HEK293 (cell line): ENCODE data around the gene FMNL3.

ENCODE experiments used
- CTCF ChIA-PET: fragments of 350-600 bp; formaldehyde crosslinking; extraction: SDS; loops from one replicate; lab custom pipeline; 2021; ENCODE audit warnings: antibody characterized with exemption; lab: Yijun Ruan, JAX
- POLR2A ChIA-PET: fragments of 300-600 bp; formaldehyde crosslinking; extraction: SDS; loops from one replicate; lab custom pipeline; 2020; ENCODE audit warnings: antibody characterized with exemption, inconsistent platforms; lab: Yijun Ruan, JAX
- H3K27ac ChIP-seq: fragments of 200-500 bp; sonication (Bioruptor generic); 2 replicates; pipeline ENCODE4 v1.5.1; 2014; ENCODE audit warnings: low read depth, low read length, control low read depth, inconsistent platforms; ENCODE audit errors: extremely low read depth
- H3K36me3 ChIP-seq, 2 experiments: fragments of 200-500 bp in 1 of 2; sonication (Bioruptor generic) in 1 of 2; 1 replicate in 1 of 2; 2 replicates in 1 of 2; pipeline ENCODE4 v1.5.1; 2014 to 2017; ENCODE audit warnings: inconsistent platforms in 2 of 2, low read length in 2 of 2; ENCODE audit not compliant: control insufficient read depth in 2 of 2, insufficient read depth in 1 of 2
- H3K4me1 ChIP-seq: fragments of 200-500 bp; sonication (Bioruptor generic); 2 replicates; pipeline ENCODE4 v1.5.1; 2014; ENCODE audit warnings: mild to moderate bottlenecking, low read length, inconsistent platforms; ENCODE audit not compliant: control insufficient read depth, insufficient read depth
- H3K4me3 ChIP-seq: 2 replicates; pipeline ENCODE4 v1.5.1; 2011; ENCODE audit warnings: low read depth, mild to moderate bottlenecking, control low read depth, low read length, moderate library complexity
- H3K9me3 ChIP-seq: fragments of 200-500 bp; sonication (Bioruptor generic); 2 replicates; pipeline ENCODE4 v1.5.1; 2014; ENCODE audit warnings: low read depth, low read length, inconsistent platforms; ENCODE audit not compliant: control insufficient read depth, insufficient read depth
- GLI2 ChIP-seq: fragments of 450-650 bp; formaldehyde crosslinking; IDR thresholded peaks from 2 replicates; pipeline ENCODE4; 2017; ENCODE audit warnings: missing biosample characterization, missing genetic modification characterization, low read depth, borderline replicate concordance
- GLIS1 ChIP-seq: fragments of 450-650 bp; formaldehyde crosslinking; IDR thresholded peaks from 2 replicates; pipeline ENCODE4 v1.5.1; 2016; ENCODE audit warnings: missing biosample characterization, missing genetic modification characterization
- GLIS2 ChIP-seq: fragments of 450-650 bp; formaldehyde crosslinking; IDR thresholded peaks from 2 replicates; pipeline ENCODE4 v1.5.1; 2016; ENCODE audit warnings: missing biosample characterization, missing genetic modification characterization
- KLF1 ChIP-seq: fragments of 450-650 bp; formaldehyde crosslinking; IDR thresholded peaks from 2 replicates; pipeline ENCODE4 v1.5.1; 2016; ENCODE audit warnings: missing biosample characterization, missing genetic modification characterization
- KLF16 ChIP-seq: fragments of 450-650 bp; formaldehyde crosslinking; IDR thresholded peaks from 2 replicates; pipeline ENCODE4 v1.5.1; 2017; ENCODE audit warnings: missing biosample characterization, missing genetic modification characterization
- KLF17 ChIP-seq: fragments of 450-650 bp; formaldehyde crosslinking; IDR thresholded peaks from 2 replicates; pipeline ENCODE4 v1.5.1; 2016; ENCODE audit warnings: missing biosample characterization, missing genetic modification characterization
- KLF7 ChIP-seq: fragments of 450-650 bp; formaldehyde crosslinking; IDR thresholded peaks from 2 replicates; pipeline ENCODE4 v1.5.1; 2016; ENCODE audit warnings: missing biosample characterization, missing genetic modification characterization, borderline replicate concordance
- KLF8 ChIP-seq: fragments of 450-650 bp; formaldehyde crosslinking; IDR thresholded peaks from 2 replicates; pipeline ENCODE4 v1.5.1; 2016; ENCODE audit warnings: missing biosample characterization, missing genetic modification characterization
- MEIS1 ChIP-seq: sonication (generic); formaldehyde crosslinking; IDR thresholded peaks from 2 replicates; pipeline ENCODE4 v1.8.1; 2022; ENCODE audit warnings: missing genetic modification reagents, mild to moderate bottlenecking, borderline replicate concordance
- OSR2 ChIP-seq: fragments of 450-650 bp; formaldehyde crosslinking; IDR thresholded peaks from 2 replicates; pipeline ENCODE4 v1.5.1; 2016; ENCODE audit warnings: missing biosample characterization, missing genetic modification characterization
- REPIN1 ChIP-seq: fragments of 450-650 bp; formaldehyde crosslinking; IDR thresholded peaks from 2 replicates; pipeline ENCODE4 v1.5.1; 2017; ENCODE audit warnings: missing biosample characterization, missing genetic modification characterization, low read depth
- SCRT2 ChIP-seq: fragments of 450-650 bp; formaldehyde crosslinking; IDR thresholded peaks from 2 replicates; pipeline ENCODE4 v1.5.1; 2016; ENCODE audit warnings: missing biosample characterization, missing genetic modification characterization
- SP2 ChIP-seq: fragments of 450-650 bp; formaldehyde crosslinking; IDR thresholded peaks from 2 replicates; pipeline ENCODE4 v1.5.1; 2016; ENCODE audit warnings: missing biosample characterization, missing genetic modification characterization
- TCF7L2 ChIP-seq: IDR thresholded peaks from 2 replicates; pipeline ENCODE4 v1.6.1; 2011; ENCODE audit warnings: low read depth, mild to moderate bottlenecking, inconsistent platforms, low read length, moderate library complexity, borderline replicate concordance
- ZBTB48 ChIP-seq: fragments of 450-650 bp; formaldehyde crosslinking; IDR thresholded peaks from 2 replicates; pipeline ENCODE4 v1.5.1; 2016; ENCODE audit warnings: missing biosample characterization, missing genetic modification characterization
- ZFP37 ChIP-seq: fragments of 450-650 bp; formaldehyde crosslinking; IDR thresholded peaks from 2 replicates; pipeline ENCODE4 v1.5.1; 2016; ENCODE audit warnings: missing biosample characterization, missing genetic modification characterization
- ZIC2 ChIP-seq: fragments of 450-650 bp; formaldehyde crosslinking; IDR thresholded peaks from 2 replicates; pipeline ENCODE4 v1.5.1; 2016; ENCODE audit warnings: missing biosample characterization, missing genetic modification characterization
- ZNF121 ChIP-seq: fragments of 450-650 bp; formaldehyde crosslinking; IDR thresholded peaks from 2 replicates; pipeline ENCODE4 v1.5.1; 2016; ENCODE audit warnings: missing biosample characterization, missing genetic modification characterization
- ZNF174 ChIP-seq: fragments of 450-650 bp; formaldehyde crosslinking; IDR thresholded peaks from 2 replicates; pipeline ENCODE4 v1.5.0; 2017; ENCODE audit warnings: missing biosample characterization, mild to moderate bottlenecking, missing genetic modification characterization
- ZNF274 ChIP-seq, 2 experiments: fragments of 200-500 bp in 1 of 2; fragments of 450-650 bp in 1 of 2; sonication (Bioruptor generic) in 1 of 2; formaldehyde crosslinking in 1 of 2; IDR thresholded peaks; 2 replicates each; pipeline versions ENCODE4 v1.5.1 to v1.6.1; 2014 to 2016; ENCODE audit warnings: borderline replicate concordance in 1 of 2, inconsistent platforms in 1 of 2, low read length in 1 of 2, missing biosample characterization in 1 of 2, missing genetic modification characterization in 1 of 2
- ZNF280D ChIP-seq: fragments of 450-650 bp; formaldehyde crosslinking; IDR thresholded peaks from 2 replicates; pipeline ENCODE4 v1.5.1; 2016; ENCODE audit warnings: missing biosample characterization, missing genetic modification characterization
- ZNF302 ChIP-seq: fragments of 450-650 bp; formaldehyde crosslinking; IDR thresholded peaks from 2 replicates; pipeline ENCODE4 v1.5.1; 2016; ENCODE audit warnings: missing biosample characterization, missing genetic modification characterization, low read depth
- ZNF335 ChIP-seq: fragments of 450-650 bp; formaldehyde crosslinking; conservative IDR thresholded peaks from 2 replicates; pipeline ENCODE4 v1.5.1; 2016; ENCODE audit warnings: missing biosample characterization, missing genetic modification characterization
- ZNF341 ChIP-seq: fragments of 450-650 bp; formaldehyde crosslinking; IDR thresholded peaks from 2 replicates; pipeline ENCODE4; 2016; ENCODE audit warnings: low read depth, missing biosample characterization, missing genetic modification characterization
- ZNF423 ChIP-seq: fragments of 450-650 bp; formaldehyde crosslinking; IDR thresholded peaks from 2 replicates; pipeline ENCODE4 v1.5.1; 2016; ENCODE audit warnings: missing biosample characterization, missing genetic modification characterization
- ZNF549 ChIP-seq: fragments of 450-650 bp; IDR thresholded peaks from 2 replicates; pipeline ENCODE4 v1.5.1; 2018; ENCODE audit warnings: missing biosample characterization, missing genetic modification characterization, mild to moderate bottlenecking, inconsistent platforms, moderate library complexity
- ZNF629 ChIP-seq: fragments of 450-650 bp; formaldehyde crosslinking; IDR thresholded peaks from 2 replicates; pipeline ENCODE4 v1.5.1; 2017; ENCODE audit warnings: missing biosample characterization, missing genetic modification characterization
- ZNF664 ChIP-seq: fragments of 450-650 bp; formaldehyde crosslinking; IDR thresholded peaks from 2 replicates; pipeline ENCODE4 v1.5.1; 2016; ENCODE audit warnings: missing biosample characterization, missing genetic modification characterization
- ZSCAN30 ChIP-seq: fragments of 450-650 bp; IDR thresholded peaks from 2 replicates; pipeline ENCODE4 v1.5.1; 2018; ENCODE audit warnings: missing biosample characterization, mild to moderate bottlenecking, missing genetic modification characterization, moderate library complexity
- TF ChIP-seq, protein P1 (sequence below): fragments of 450-650 bp; formaldehyde crosslinking; IDR thresholded peaks from 2 replicates; pipeline ENCODE4 v1.5.1; 2016; ENCODE audit warnings: missing biosample characterization, missing genetic modification characterization

FMNL3 gene

DNA sequence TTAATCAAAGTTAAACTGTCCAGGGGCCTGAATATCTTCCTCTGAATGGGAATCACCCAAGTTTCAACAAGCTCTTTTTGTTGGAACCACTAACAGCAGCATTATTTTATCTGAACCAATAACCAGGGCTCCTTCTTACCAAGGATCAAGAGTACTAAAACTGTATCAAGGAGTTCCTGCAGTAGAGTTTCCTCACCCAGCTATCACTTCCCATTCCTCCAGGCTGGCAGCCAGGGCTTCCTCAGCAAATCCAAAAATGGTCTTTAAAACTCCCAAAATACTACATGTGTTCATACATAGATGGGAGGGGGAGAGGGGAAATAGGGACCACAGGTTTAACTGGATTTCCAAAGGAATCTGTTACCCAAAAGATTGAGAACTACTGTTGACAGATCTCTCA lies 10.5 kb downstream of the FMNL3 start:
- TF ChIP-seq ZNF629 (tag by site-specific recombination) (no peak), GLIS1 (no peak), ZNF335 (tag by site-specific recombination) (no peak), KLF1 (no peak), ZNF341 (no peak), ZNF174 (tag by site-specific recombination) (no peak), KLF8 (no peak), ZNF423 (tag by site-specific recombination) (no peak), KLF16 (tag by site-specific recombination) (no peak), ZNF280D (no peak), OSR2 (no peak), KLF17 (tag by site-specific recombination) (no peak), SP2 (tag by site-specific recombination) (no peak), ZNF274 (IDR thresholded peaks at IDR 0.05; ENCODE audit: low read length) (no peak), ZNF274 (tag by site-specific recombination; IDR thresholded peaks at IDR 0.05; ENCODE audit: borderline replicate concordance) (no peak), ZNF302 (no peak), ZBTB48 (tag by site-specific recombination) (no peak), KLF7 (no peak), ZNF664 (tag by site-specific recombination) (no peak)
- H3K4me3 ChIP-seq: no peak overlapping the region
- H3K36me3 ChIP-seq: no peaks in the 10 kb centered on the region; a peak in 1 of 3 replicates
- ChIA-PET POLR2A (interaction anchor here (0.6 kb wide), 1 partner anchor 49 kb away, joined by 3 read pairs; no protein-coding TSS in a partner anchor), CTCF (interaction anchor here (1.3 kb wide), 1 partner anchor 115 kb away, joined by 3 read pairs; no protein-coding TSS in a partner anchor)
- H3K27ac ChIP-seq: no peak overlapping the region
- H3K4me1 ChIP-seq: peaks cover 6% of the 10 kb centered on the region; the same call in 1 of the 2 replicates
- no peaks in the 10 kb centered on the region for H3K9me3 ChIP-seq

- ChIA-PET CTCF (no interaction called here), POLR2A (no interaction called here)
- H3K4me1 ChIP-seq: peaks cover 12% of the 10 kb centered on the region
Measured at GRCh38 chr12:49693931-49694444, 13.2 kb downstream of the FMNL3 start.

GRCh38 chr12:49692851-49693250 lies 14.4 kb downstream of the FMNL3 start:
- CTCF ChIA-PET: interaction anchor here (1.2 to 2.1 kb wide), 2 partner anchors 14 to 40 kb away, joined by 3 to 6 read pairs; no protein-coding TSS in a partner anchor
- Histone ChIP-seq H3K4me3 (no peak overlapping the region), H3K27ac (no peak overlapping the region), H3K36me3 (no peaks in the 10 kb centered on the region), H3K4me1 (peaks cover 8% of the 10 kb centered on the region), H3K9me3 (no peaks in the 10 kb centered on the region)
- POLR2A ChIA-PET: no interaction called here
- no peak for TF ChIP-seq ZFP37 (tag by site-specific recombination)
- TF ChIP-seq, protein P1, sequence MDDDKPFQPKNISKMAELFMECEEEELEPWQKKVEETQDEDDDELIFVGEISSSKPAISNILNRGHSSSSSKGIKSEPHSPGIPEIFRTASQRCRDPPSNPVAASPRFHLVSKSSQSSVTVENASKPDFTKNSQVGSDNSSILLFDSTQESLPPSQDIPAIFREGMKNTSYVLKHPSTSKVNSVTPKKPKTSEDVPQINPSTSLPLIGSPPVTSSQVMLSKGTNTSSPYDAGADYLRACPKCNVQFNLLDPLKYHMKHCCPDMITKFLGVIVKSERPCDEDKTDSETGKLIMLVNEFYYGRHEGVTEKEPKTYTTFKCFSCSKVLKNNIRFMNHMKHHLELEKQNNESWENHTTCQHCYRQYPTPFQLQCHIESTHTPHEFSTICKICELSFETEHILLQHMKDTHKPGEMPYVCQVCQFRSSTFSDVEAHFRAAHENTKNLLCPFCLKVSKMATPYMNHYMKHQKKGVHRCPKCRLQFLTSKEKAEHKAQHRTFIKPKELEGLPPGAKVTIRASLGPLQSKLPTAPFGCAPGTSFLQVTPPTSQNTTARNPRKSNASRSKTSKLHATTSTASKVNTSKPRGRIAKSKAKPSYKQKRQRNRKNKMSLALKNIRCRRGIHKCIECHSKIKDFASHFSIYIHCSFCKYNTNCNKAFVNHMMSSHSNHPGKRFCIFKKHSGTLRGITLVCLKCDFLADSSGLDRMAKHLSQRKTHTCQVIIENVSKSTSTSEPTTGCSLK (tag by site-specific recombination): no peak
- TF ChIP-seq GLI2 (tag by site-specific recombination): no peak
- no peak for TF ChIP-seq TCF7L2
- no peak for TF ChIP-seq SCRT2
- TF ChIP-seq ZIC2: no peak
- TF ChIP-seq REPIN1 (tag by site-specific recombination): no peak
- TF ChIP-seq MEIS1 (CRISPR knock-in tag): no peak
- TF ChIP-seq ZNF549: no peak
- no peak for TF ChIP-seq ZSCAN30

More at GRCh38 chr12:49693931-49694444, 13.2 kb downstream of the FMNL3 start:
- no peaks in the 10 kb centered on the region for H3K36me3 ChIP-seq
- TF ChIP-seq ZNF121: peak; percentile 73; the same call in 1 of the 2 replicates
- TF ChIP-seq GLIS2: no peak
- H3K27ac ChIP-seq: no peak overlapping the region
- H3K4me3 ChIP-seq: no peak overlapping the region
- H3K9me3 ChIP-seq: no peaks in the 10 kb centered on the region
